Measurements from ENCODE around the gene TNFSF13. TPM values are rescaled to one million over a fixed set of nuclear protein-coding genes. Genes with fewer than 3 reads are reported as not detected.

TNFSF13 gene
- total RNA-seq, 1 experiment from 2014 or later, result 3.2 TPM

- no peak for ATAC-seq
- POLR2A ChIA-PET, result no interaction called here
- no peak for DNase-seq (ENCODE audit: low spot score)
Observed at GRCh38 chr17:7606280-7606679, 47.7 kb downstream of the TNFSF13 start.

GRCh38 chr17:7610641-7611040, 52.1 kb downstream of the TNFSF13 start:
- TF ChIP-seq FOXP4 (CRISPR knock-in tag; IDR thresholded peaks at IDR 0.05) (no peak), NFYB (CRISPR knock-in tag; conservative IDR thresholded peaks at IDR 0.05; ENCODE audit: low read depth) (no peak), ZSCAN18 (CRISPR knock-in tag; IDR thresholded peaks at IDR 0.05) (no peak), ELF4 (CRISPR knock-in tag; IDR thresholded peaks at IDR 0.05; ENCODE audit: low read depth) (no peak), STAT6 (CRISPR knock-in tag; conservative IDR thresholded peaks at IDR 0.05; ENCODE audit: low read depth) (no peak), ZNF281 (CRISPR knock-in tag; IDR thresholded peaks at IDR 0.05) (no peak), OVOL2 (CRISPR knock-in tag; IDR thresholded peaks at IDR 0.05; ENCODE audit: borderline replicate concordance) (no peak), ZNF317 (CRISPR knock-in tag; IDR thresholded peaks at IDR 0.05; ENCODE audit: borderline replicate concordance, low read depth) (no peak), ZNF416 (CRISPR knock-in tag; IDR thresholded peaks at IDR 0.05) (no peak), HMGXB4 (CRISPR knock-in tag; IDR thresholded peaks at IDR 0.05) (no peak), JUN (CRISPR knock-in tag; IDR thresholded peaks at IDR 0.05) (no peak), CTCF (IDR thresholded peaks at IDR 0.05) (no peak), ATF3 (CRISPR knock-in tag; conservative IDR thresholded peaks at IDR 0.05) (no peak), E2F5 (CRISPR knock-in tag; IDR thresholded peaks at IDR 0.05) (no peak), FOXK1 (CRISPR knock-in tag; IDR thresholded peaks at IDR 0.05) (no peak)
- no peaks in the 10 kb centered on the region for H3K27me3 Mint-ChIP-seq (ENCODE audit: low read depth)
- CTCF ChIA-PET, result interaction anchor here (1.2 to 4.2 kb wide), 2 partner anchors 21 to 77 kb away, joined by 3 to 20 read pairs; partner anchors contain the start of genes SOX15 and TP53
- peaks cover 14% of the 10 kb centered on the region for H3K36me3 Mint-ChIP-seq
- H3K9me3 Mint-ChIP-seq, result no peaks in the 10 kb centered on the region
- DNase-seq (ENCODE audit: low spot score) (no peak), ATAC-seq (no peak)
- H3K27ac Mint-ChIP-seq, result no peak overlapping the region
- POLR2A ChIA-PET, result interaction anchor here (0.6 kb wide), 1 partner anchor 75 kb away, joined by 4 read pairs; no protein-coding TSS in a partner anchor
- H3K4me1 Mint-ChIP-seq, result peaks cover 22% of the 10 kb centered on the region
- H3K4me3 Mint-ChIP-seq, result no peak overlapping the region

More at GRCh38 chr17:7606280-7606679, 47.7 kb downstream of the TNFSF13 start:
- no peaks in the 10 kb centered on the region for H3K4me1 Mint-ChIP-seq
- H3K36me3 Mint-ChIP-seq, result peaks cover 42% of the 10 kb centered on the region
- CTCF ChIA-PET, result interaction anchor here (1.3 kb wide), 1 partner anchor 17 kb away, joined by 4 read pairs; the partner anchor contains the start of gene SOX15
- peak overlapping the region; percentile 10; the same call in 1 of the 2 replicates for H3K27ac Mint-ChIP-seq
- no peak for TF ChIP-seq NR3C1 (CRISPR knock-in tag; conservative IDR thresholded peaks at IDR 0.05; ENCODE audit: low read depth)
- TF ChIP-seq ZNF416 (CRISPR knock-in tag; IDR thresholded peaks at IDR 0.05), result no peak
- TF ChIP-seq RELA (CRISPR knock-in tag; IDR thresholded peaks at IDR 0.05; ENCODE audit: borderline replicate concordance), result no peak
- no peaks in the 10 kb centered on the region for H3K27me3 Mint-ChIP-seq (ENCODE audit: low read depth)
- H3K9me3 Mint-ChIP-seq, result no peaks in the 10 kb centered on the region
- H3K4me3 Mint-ChIP-seq, result no peak overlapping the region
